GM10266 (cell line): Measurements from ENCODE around the gene LORICRIN.

Source experiments
- DNase-seq: peaks from one replicate; pipeline ENCODE4 v3.0.0; 2012; ENCODE audit errors: extremely low spot score
- TF ChIP-seq, protein P1 (sequence below): IDR thresholded peaks from 2 replicates; pipeline ENCODE4 v1.5.1; 2012; ENCODE audit warnings: mild to moderate bottlenecking, low read depth; ENCODE audit not compliant: control insufficient read depth, insufficient read depth; ENCODE audit errors: missing control alignments

LORICRIN gene, protein sequence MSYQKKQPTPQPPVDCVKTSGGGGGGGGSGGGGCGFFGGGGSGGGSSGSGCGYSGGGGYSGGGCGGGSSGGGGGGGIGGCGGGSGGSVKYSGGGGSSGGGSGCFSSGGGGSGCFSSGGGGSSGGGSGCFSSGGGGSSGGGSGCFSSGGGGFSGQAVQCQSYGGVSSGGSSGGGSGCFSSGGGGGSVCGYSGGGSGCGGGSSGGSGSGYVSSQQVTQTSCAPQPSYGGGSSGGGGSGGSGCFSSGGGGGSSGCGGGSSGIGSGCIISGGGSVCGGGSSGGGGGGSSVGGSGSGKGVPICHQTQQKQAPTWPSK

DNA sequence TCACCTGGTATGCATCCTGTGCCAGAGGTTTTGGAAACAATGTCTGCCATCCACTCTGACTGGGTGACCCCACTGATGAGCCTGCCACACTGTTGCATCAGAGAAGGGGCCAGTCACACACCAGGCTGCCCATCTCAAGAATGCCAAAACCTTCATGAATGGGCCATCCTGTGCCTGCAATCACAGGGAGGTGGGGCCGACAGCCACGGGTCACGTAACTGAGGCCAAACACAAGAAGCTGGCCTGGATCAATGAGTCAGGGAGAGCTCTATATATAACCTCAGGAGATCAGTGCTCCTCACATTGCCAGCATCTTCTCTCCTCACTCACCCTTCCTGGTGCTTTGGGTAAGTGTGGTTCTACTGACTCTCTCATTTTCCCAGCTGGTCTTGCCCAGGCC is at the start of gene LORICRIN:
Gene LORICRIN, plus strand, starts transcription at position 301 of the 400 bp plus-strand sequence. CDS start 1,263 bp downstream, outside the sequence.
- DNase-seq, result no peak
- TF ChIP-seq, protein P1, sequence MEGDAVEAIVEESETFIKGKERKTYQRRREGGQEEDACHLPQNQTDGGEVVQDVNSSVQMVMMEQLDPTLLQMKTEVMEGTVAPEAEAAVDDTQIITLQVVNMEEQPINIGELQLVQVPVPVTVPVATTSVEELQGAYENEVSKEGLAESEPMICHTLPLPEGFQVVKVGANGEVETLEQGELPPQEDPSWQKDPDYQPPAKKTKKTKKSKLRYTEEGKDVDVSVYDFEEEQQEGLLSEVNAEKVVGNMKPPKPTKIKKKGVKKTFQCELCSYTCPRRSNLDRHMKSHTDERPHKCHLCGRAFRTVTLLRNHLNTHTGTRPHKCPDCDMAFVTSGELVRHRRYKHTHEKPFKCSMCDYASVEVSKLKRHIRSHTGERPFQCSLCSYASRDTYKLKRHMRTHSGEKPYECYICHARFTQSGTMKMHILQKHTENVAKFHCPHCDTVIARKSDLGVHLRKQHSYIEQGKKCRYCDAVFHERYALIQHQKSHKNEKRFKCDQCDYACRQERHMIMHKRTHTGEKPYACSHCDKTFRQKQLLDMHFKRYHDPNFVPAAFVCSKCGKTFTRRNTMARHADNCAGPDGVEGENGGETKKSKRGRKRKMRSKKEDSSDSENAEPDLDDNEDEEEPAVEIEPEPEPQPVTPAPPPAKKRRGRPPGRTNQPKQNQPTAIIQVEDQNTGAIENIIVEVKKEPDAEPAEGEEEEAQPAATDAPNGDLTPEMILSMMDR, result no peak

DNA sequence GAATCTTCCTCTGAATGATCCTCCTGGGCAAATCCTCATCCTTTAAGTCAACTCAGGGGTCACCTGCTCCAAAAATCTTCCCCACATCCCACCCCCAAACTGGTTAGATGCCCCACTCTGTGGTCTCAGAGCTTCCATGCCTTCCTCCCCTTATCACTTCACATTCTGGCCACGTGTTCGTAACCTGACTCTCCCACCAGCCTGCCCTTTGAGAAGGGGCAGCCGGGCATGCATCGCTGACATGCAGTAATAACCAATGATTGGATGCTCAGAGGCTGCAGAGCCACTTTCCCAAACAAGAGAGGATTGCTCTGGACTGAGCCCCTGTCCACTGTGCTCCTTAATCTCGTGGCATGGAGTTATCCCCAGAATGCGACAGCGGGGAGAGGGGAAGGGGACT is 49.3 kb upstream of the LORICRIN start:
- TF ChIP-seq, protein P1, result no peak
- no peak for DNase-seq

DNA sequence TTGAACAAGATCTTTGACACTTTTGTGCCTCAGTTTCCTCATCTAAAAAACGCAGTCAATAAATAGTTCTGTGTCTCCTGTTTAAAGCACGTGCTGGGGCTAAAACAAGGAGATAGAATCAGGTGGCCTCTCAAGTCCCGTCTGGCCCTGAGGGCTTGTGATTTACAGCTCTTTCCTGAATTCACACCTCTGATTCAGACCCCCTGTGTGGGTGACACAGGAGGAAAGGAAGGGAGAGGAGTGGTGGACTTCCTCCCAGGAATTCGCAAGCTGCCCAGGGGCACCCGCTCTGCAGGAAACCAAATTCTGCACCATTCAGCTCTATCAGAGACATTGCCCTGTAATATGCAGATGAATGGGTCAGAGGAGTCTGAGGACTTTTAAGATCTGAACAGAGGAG is 47.3 kb upstream of the LORICRIN start:
- DNase-seq, result no peak
- TF ChIP-seq, protein P1, result no peak

DNA sequence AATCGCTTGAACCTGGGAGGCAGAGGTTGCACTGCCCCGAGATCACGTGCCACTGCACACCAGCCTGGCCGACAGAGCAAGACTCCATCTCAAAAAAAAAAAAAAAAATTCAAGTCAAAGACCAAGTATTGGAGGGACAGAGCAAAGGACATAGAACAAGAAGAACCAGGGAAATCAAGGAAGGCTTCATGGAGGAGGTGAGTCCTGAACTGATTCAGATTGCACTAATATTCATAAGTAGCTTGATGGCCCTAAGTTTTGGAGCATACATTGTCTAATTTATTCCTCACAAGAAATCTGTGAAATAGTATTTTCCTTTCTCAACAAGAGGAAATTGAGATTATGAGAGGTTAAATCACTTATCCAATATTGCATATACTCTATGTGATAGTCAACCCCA is 46.0 kb upstream of the LORICRIN start:
- no peak for DNase-seq

DNA sequence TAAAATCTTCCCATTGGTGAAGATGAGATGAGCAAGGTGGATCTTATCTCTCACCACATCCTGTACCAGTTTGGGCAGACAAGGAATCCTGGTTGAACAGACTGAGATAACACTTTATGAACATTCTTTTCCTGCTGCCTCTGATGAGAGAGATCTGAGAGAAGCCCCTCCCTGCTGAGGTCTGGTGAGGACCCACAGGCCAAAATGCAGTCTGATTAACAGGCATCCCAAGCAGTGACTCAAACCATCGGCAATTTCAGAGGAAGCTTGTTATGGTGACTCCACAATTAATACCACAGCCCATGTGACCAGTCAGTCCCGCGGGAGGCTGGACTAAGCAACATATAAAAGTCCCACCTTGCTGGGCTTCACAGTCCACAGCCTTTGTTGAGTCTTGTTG is 42.3 kb upstream of the LORICRIN start, which contains the start of gene PRR9:
Gene PRR9, plus strand, starts transcription at position 373 of the 400 bp plus-strand sequence. CDS start 561 bp downstream, outside the sequence.
- TF ChIP-seq, protein P1, result no peak
- no peak for DNase-seq

More for the DNA sequence above, 46.0 kb upstream of the LORICRIN start:
- TF ChIP-seq, protein P1, result no peak

DNA sequence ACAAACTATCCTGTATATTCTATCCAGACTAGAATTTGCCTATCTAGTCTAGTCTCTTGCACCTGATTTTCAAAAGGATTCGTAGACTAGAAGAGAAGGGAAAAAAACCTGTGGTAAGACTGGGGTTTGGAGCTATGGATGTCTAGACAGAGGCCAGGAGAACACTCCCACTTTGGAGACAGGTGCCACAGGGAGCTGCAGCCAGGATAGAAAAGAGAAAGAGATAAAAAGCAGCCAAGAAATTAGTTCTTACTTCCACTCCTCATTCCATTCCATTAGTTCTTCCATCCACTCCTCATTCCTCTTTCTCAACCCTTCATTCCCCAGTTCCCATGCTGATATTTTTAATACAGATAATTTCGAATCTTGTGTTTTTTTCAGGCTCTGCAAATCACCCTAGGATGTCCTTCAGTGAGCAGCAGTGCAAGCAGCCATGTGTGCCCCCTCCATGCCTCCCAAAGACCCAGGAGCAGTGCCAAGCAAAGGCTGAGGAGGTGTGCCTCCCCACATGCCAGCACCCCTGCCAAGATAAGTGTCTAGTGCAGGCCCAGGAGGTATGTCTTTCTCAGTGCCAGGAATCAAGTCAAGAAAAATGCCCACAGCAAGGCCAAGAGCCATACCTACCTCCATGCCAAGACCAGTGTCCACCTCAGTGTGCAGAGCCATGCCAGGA is 41.6 kb upstream of the LORICRIN start:
- TF ChIP-seq, protein P1, result no peak
- DNase-seq, result no peak
